Mucosa of descending colon (tissue), 3 donors: ENCODE measurements around the gene SIX4. TPM values are rescaled to one million over a fixed set of nuclear protein-coding genes. Genes with fewer than 3 reads are reported as not detected.

Source experiments
- total RNA-seq, 3 donors: library from RNA; stranded (reverse); fragmentation: NEBNext Ultra II Directional in 2 of 3; extraction: Animal tissue kit (Norgen Biotek cat#: 25700) in 2 of 3; gene quantifications; one replicate each; pipeline versions ENCODE4 v1.2.1 to v1.2.4, GENCODE V29; 2021 to 2023
- donor health status: DM: no; HTN: no; CAD: no; lungs with moderate emphysema.
- donor health status: DM: no; HTN: no; CAD: no.
- donor health status: DM: no; HTN: yes; CAD: no.

The SIX4 gene
- total RNA-seq, 3 donors from 2014 or later: 0.12 to 0.82 (median 0.14) TPM

Other genes starting within 250 kb of the SIX4 start
- gene C14orf39, start 238.3 kb downstream of the SIX4 start, total RNA-seq: under 1 TPM in 1 of 3 donors, not detected in 2; 0.57 TPM
- not detected for gene SIX6, start 215.2 kb downstream of the SIX4 start, total RNA-seq
- under 1 TPM in 1 of 3 donors, not detected in 2; 0.16 TPM for gene SIX1, start 74.9 kb downstream of the SIX4 start, total RNA-seq
- gene MNAT1, start 10.4 kb upstream of the SIX4 start, total RNA-seq: 10 to 100 TPM; 13.4 to 19.8 (median 14.3) TPM